H1 (cell line): ENCODE results near the gene CHST8. TPM values are rescaled to one million over a fixed set of nuclear protein-coding genes. Genes with fewer than 3 reads are reported as not detected.

ENCODE experiments used
- CTCF ChIA-PET: fragments of 300-600 bp; sonication (Branson Sonifier 250); formaldehyde crosslinking; loops from one replicate; lab custom pipeline; 2021; ENCODE audit not compliant: partially characterized antibody; lab: Charles Lee
- POLR2A ChIA-PET: fragments of 300-600 bp; sonication (Branson Sonifier 250); formaldehyde crosslinking; loops from one replicate; lab custom pipeline; 2021; ENCODE audit warnings: inconsistent platforms; ENCODE audit not compliant: partially characterized antibody; lab: Charles Lee
- DNase-seq, 2 experiments: peaks; one replicate each; pipeline versions ENCODE4 v3.0.0 to v3.0.0-alpha.2; 2010 to 2022; ENCODE audit warnings: low spot score in 2 of 2, low read depth in 1 of 2, mixed read lengths in 1 of 2
- FAIRE-seq: peaks from 2 replicates; lab custom pipeline; 2011; peaks lifted over from hg19 to GRCh38; lab: Jason Lieb, UNC
- H2AFZ ChIP-seq: 2 replicates; pipeline ENCODE4 v1.8.1; 2012; ENCODE audit warnings: low read length, inconsistent platforms
- H2AK5ac ChIP-seq: 2 replicates; pipeline ENCODE4 v1.6.1; 2013; ENCODE audit warnings: low read depth, low read length
- H2BK120ac ChIP-seq: replicated peaks from 2 replicates; pipeline ENCODE3; 2013; ENCODE audit warnings: low read depth, low read length, inconsistent platforms
- H2BK12ac ChIP-seq: 2 replicates; pipeline ENCODE4 v1.6.1; 2013; ENCODE audit warnings: low read depth, low read length
- H2BK15ac ChIP-seq: 2 replicates; pipeline ENCODE4 v1.6.1; 2013; ENCODE audit warnings: low read length
- H2BK20ac ChIP-seq: 2 replicates; pipeline ENCODE4 v1.6.1; 2013; ENCODE audit warnings: low read length
- H2BK5ac ChIP-seq: 2 replicates; pipeline ENCODE4 v1.6.1; 2013; ENCODE audit warnings: low read depth, low read length
- H3K14ac ChIP-seq: 2 replicates; pipeline ENCODE4 v1.6.1; 2013; ENCODE audit warnings: inconsistent platforms; ENCODE audit not compliant: insufficient read length
- H3K18ac ChIP-seq: 2 replicates; pipeline ENCODE4 v1.6.1; 2013; ENCODE audit warnings: low read length; ENCODE audit errors: extremely low read depth
- H3K23ac ChIP-seq: 2 replicates; pipeline ENCODE4 v1.6.1; 2013; ENCODE audit warnings: inconsistent platforms; ENCODE audit not compliant: insufficient read length
- H3K23me2 ChIP-seq: 2 replicates; pipeline ENCODE4 v1.6.1; 2013; ENCODE audit warnings: low read depth, low read length
- H3K27ac ChIP-seq: 2 replicates; pipeline ENCODE4 v1.6.1; 2011; ENCODE audit warnings: low read depth, low read length, inconsistent platforms
- H3K27me3 ChIP-seq, 4 experiments: replicated peaks in 1 of 4; 1 replicate in 1 of 4; 2 replicates in 3 of 4; pipeline versions ENCODE4 v1.6.1 to v1.8.1; 2011 to 2013; ENCODE audit warnings: low read length in 3 of 4, mild to moderate bottlenecking in 3 of 4, inconsistent platforms in 2 of 4, mixed read lengths in 2 of 4, moderate library complexity in 1 of 4; ENCODE audit not compliant: control insufficient read depth in 3 of 4, insufficient read depth in 3 of 4; ENCODE audit errors: extremely low read depth in 1 of 4
- H3K36me3 ChIP-seq, 4 experiments: 2 replicates each; pipeline versions ENCODE4 v1.6.1 to v1.8.1; 2011 to 2013; ENCODE audit warnings: mild to moderate bottlenecking in 4 of 4, low read length in 3 of 4, moderate library complexity in 2 of 4, control low read depth in 1 of 4, inconsistent platforms in 1 of 4; ENCODE audit not compliant: insufficient read depth in 4 of 4, control insufficient read depth in 2 of 4
- H3K4ac ChIP-seq: replicated peaks from 2 replicates; pipeline ENCODE3; 2013; ENCODE audit warnings: low read length, low read depth, mixed read lengths, inconsistent platforms; ENCODE audit not compliant: insufficient read length
- H3K4me1 ChIP-seq, 4 experiments: replicated peaks in 1 of 4; 1 replicate in 1 of 4; 2 replicates in 3 of 4; pipeline versions ENCODE4 v1.6.1 to v1.8.1; 2011 to 2013; ENCODE audit warnings: low read length in 3 of 4, inconsistent platforms in 2 of 4, mixed read lengths in 1 of 4; ENCODE audit not compliant: insufficient read depth in 4 of 4, control insufficient read depth in 3 of 4
- H3K4me2 ChIP-seq, 2 experiments: 2 replicates each; pipeline versions ENCODE4 v1.6.1 to v1.8.1; 2011 to 2013; ENCODE audit warnings: low read depth in 2 of 2, low read length in 2 of 2, control low read depth in 1 of 2, inconsistent platforms in 1 of 2, mild to moderate bottlenecking in 1 of 2; ENCODE audit not compliant: insufficient read depth in 1 of 2
- H3K4me3 ChIP-seq, 4 experiments: fragments of 200-600, 300-600 bp in 1 of 4; sonication (generic), shearing (Covaris generic), sonication (Bioruptor Twin) in 1 of 4; 2 replicates each; pipeline versions ENCODE4 v1.5.1 to v1.8.1; 2011 to 2016; ENCODE audit warnings: low read length in 4 of 4, low read depth in 3 of 4, control low read depth in 2 of 4, inconsistent platforms in 2 of 4, mild to moderate bottlenecking in 2 of 4, mixed read lengths in 1 of 4, moderate library complexity in 1 of 4; ENCODE audit not compliant: insufficient read depth in 2 of 4; ENCODE audit errors: extremely low read depth in 1 of 4
- H3K56ac ChIP-seq: replicated peaks from 2 replicates; pipeline ENCODE3; 2013; ENCODE audit warnings: low read depth, mild to moderate bottlenecking, mixed read lengths, low read length, inconsistent platforms; ENCODE audit not compliant: insufficient read length
- H3K79me1 ChIP-seq: 2 replicates; pipeline ENCODE4 v1.6.1; 2013; ENCODE audit warnings: low read depth, low read length, control low read depth
- H3K79me2 ChIP-seq, 2 experiments: 2 replicates each; pipeline versions ENCODE4 v1.6.1 to v1.8.1; 2012 to 2013; ENCODE audit warnings: low read length in 2 of 2, mild to moderate bottlenecking in 2 of 2, inconsistent platforms in 1 of 2; ENCODE audit not compliant: insufficient read depth in 2 of 2, control insufficient read depth in 1 of 2
- H3K9ac ChIP-seq, 4 experiments: replicated peaks in 1 of 4; 1 replicate in 1 of 4; 2 replicates in 3 of 4; pipeline versions ENCODE4 v1.6.1 to v1.8.1; 2011 to 2013; ENCODE audit warnings: low read depth in 3 of 4, low read length in 3 of 4, control low read depth in 2 of 4, mild to moderate bottlenecking in 2 of 4, moderate library complexity in 2 of 4, inconsistent platforms in 1 of 4; ENCODE audit errors: extremely low read depth in 1 of 4
- H3K9me3 ChIP-seq, 2 experiments: 2 replicates each; pipeline versions ENCODE4 v1.6.1 to v1.8.1; 2012 to 2013; ENCODE audit warnings: mild to moderate bottlenecking in 2 of 2, moderate library complexity in 2 of 2, control low read depth in 1 of 2, inconsistent platforms in 1 of 2, low read depth in 1 of 2, low read length in 1 of 2, mixed read lengths in 1 of 2; ENCODE audit not compliant: insufficient read depth in 2 of 2
- H4K20me1 ChIP-seq, 2 experiments: replicated peaks in 1 of 2; 2 replicates each; pipeline versions ENCODE3 to v1.8.1; 2011 to 2013; ENCODE audit warnings: inconsistent platforms in 2 of 2, low read length in 2 of 2, mild to moderate bottlenecking in 1 of 2; ENCODE audit not compliant: insufficient read depth in 2 of 2, control insufficient read depth in 1 of 2
- H4K5ac ChIP-seq: 2 replicates; pipeline ENCODE4 v1.6.1; 2013; ENCODE audit warnings: low read length, low read depth, mixed read lengths, inconsistent platforms; ENCODE audit not compliant: insufficient read length
- H4K8ac ChIP-seq: 2 replicates; pipeline ENCODE4 v1.8.0; 2013; ENCODE audit warnings: mild to moderate bottlenecking, moderate library complexity, low read length, inconsistent platforms; ENCODE audit not compliant: insufficient read depth; ENCODE audit errors: extremely low read depth
- H4K91ac ChIP-seq: replicated peaks from 2 replicates; pipeline ENCODE3; 2013; ENCODE audit warnings: low read length, mixed read lengths, inconsistent platforms; ENCODE audit not compliant: insufficient read length
- ATF2 ChIP-seq: IDR thresholded peaks from 2 replicates; pipeline ENCODE4 v1.6.1; 2012; ENCODE audit warnings: low read length, inconsistent platforms
- CEBPB ChIP-seq: IDR thresholded peaks from 2 replicates; pipeline ENCODE4 v1.6.1; 2012; ENCODE audit warnings: low read depth, low read length
- CTCF ChIP-seq, 3 experiments: IDR thresholded peaks; 1 replicate in 2 of 3; 2 replicates in 1 of 3; pipeline versions ENCODE4 v1.5.1 to v1.6.1; 2011; ENCODE audit warnings: low read length in 3 of 3, mild to moderate bottlenecking in 3 of 3, inconsistent platforms in 2 of 3, low read depth in 1 of 3, moderate library complexity in 1 of 3; ENCODE audit not compliant: insufficient read depth in 1 of 3; ENCODE audit errors: control extremely low read depth in 1 of 3
- GTF2F1 ChIP-seq: IDR thresholded peaks from 2 replicates; pipeline ENCODE4 v1.6.1; 2012; ENCODE audit warnings: low read depth, low read length, improper control_type of control experiment, borderline replicate concordance
- KDM4A ChIP-seq: IDR thresholded peaks from one replicate; pipeline ENCODE4 v1.7.1; 2012; ENCODE audit warnings: low read depth, mild to moderate bottlenecking, moderate library complexity, low read length, inconsistent platforms; ENCODE audit not compliant: severe bottlenecking
- POLR2AphosphoS5 ChIP-seq: IDR thresholded peaks from 2 replicates; pipeline ENCODE4 v1.6.1; 2011; ENCODE audit warnings: low read depth, low read length
- RBBP5 ChIP-seq: IDR thresholded peaks from 2 replicates; pipeline ENCODE4 v1.7.1; 2012; ENCODE audit warnings: low read depth, mild to moderate bottlenecking, inconsistent platforms, low read length, moderate library complexity, borderline replicate concordance
- SP4 ChIP-seq: IDR thresholded peaks from 2 replicates; pipeline ENCODE4 v1.6.1; 2012; ENCODE audit warnings: low read length, inconsistent platforms
- TEAD4 ChIP-seq: IDR thresholded peaks from 2 replicates; pipeline ENCODE4 v1.6.1; 2012; ENCODE audit warnings: low read depth, low read length, inconsistent platforms, mixed read lengths
- WGBS, 2 experiments: shearing (Covaris generic) in 1 of 2; methylation state at CpG; one replicate each; pipeline versions ENCODE4 v1.1.6 to v1.1.7; 2013 to 2015; ENCODE audit warnings: low lambda C conversion rate in 2 of 2, mixed read lengths in 2 of 2, inconsistent platforms in 1 of 2, low coverage in 1 of 2, missing lambda C conversion rate in 1 of 2; ENCODE audit not compliant: insufficient replicate concordance in 2 of 2, insufficient coverage in 1 of 2, insufficient read length in 1 of 2; ENCODE audit errors: extremely low coverage in 1 of 2, missing lambda C conversion rate in 1 of 2; 5-methylcytosine and 5-hydroxymethylcytosine counted together
- polyA plus RNA-seq, 7 experiments: library from polyadenylated mRNA; depleted of rRNA in 3 of 7; stranded (reverse) in 5 of 7; unstranded in 2 of 7; fragments of >200 nt in 5 of 7; fragments of 200-250 nt in 2 of 7; gene quantifications; 1 replicate in 5 of 7; 2 replicates in 1 of 7; 4 replicates in 1 of 7; pipeline versions ENCODE4 v1.2.1 to v1.2.3, GENCODE V29; 2011 to 2013; ENCODE audit warnings: missing spikeins in 2 of 7, mixed read lengths in 2 of 7
- total RNA-seq: library from RNA; stranded (reverse); fragmentation: NEBNext Ultra II Directional; extraction: Animal tissue kit (Norgen Biotek cat#: 25700); gene quantifications from 2 replicates; pipeline ENCODE4 v1.2.1, GENCODE V29; 2021
- TF ChIP-seq, protein P1 (sequence below): IDR thresholded peaks from 2 replicates; pipeline ENCODE4 v1.6.1; 2011; ENCODE audit warnings: low read depth, mild to moderate bottlenecking, low read length; ENCODE audit not compliant: insufficient read depth

The CHST8 gene
- total and polyA plus RNA-seq, 2 of the 8 experiments (the other 6 are each of a cell fraction or from before 2014, with no cell fraction given), result 10.8 to 28.2 TPM

DNA sequence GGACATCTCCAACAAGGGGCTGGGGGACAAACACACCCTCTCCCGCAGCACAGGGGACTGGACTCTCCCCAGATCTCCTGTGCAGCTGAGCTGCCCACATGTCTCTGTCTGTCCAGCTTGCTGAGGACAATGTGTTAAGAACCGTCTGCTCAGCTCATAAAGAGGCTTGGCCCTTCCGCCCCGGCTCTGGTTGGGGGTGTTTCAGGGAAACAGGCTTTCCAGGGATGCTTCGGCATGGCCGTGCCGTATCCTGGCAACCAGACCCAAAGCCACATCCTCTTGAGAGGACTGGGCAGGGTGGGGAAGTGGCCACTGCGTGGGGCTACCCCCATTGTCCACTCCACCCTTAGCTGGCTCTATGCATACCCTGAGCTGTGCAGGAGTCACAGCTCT, 41.1 kb upstream of the CHST8 start:
- no peaks in the 10 kb centered on the region for H3K23me2 ChIP-seq
- no peak overlapping the region for H4K5ac ChIP-seq
- no peak overlapping the region for H2BK20ac ChIP-seq
- H4K8ac ChIP-seq, result no peak overlapping the region
- H2BK12ac ChIP-seq, result 0 out of 2 replicates have a peak overlapping the region, but pooled peaks have one; percentile 39
- H3K14ac ChIP-seq, result no peak overlapping the region
- no peak overlapping the region for H2AK5ac ChIP-seq
- H4K20me1 ChIP-seq, result peaks cover 0 to 2% of the 10 kb centered on the region in 2 experiments
- 79% methylated on average over 8 of the region's 8 CpGs; no CpG with 5 or more reads in 1 of the 2 experiments for WGBS, 2 experiments
- H3K36me3 ChIP-seq, result no peaks in the 10 kb centered on the region
- H3K79me2 ChIP-seq, result no peaks in the 10 kb centered on the region
- no peak overlapping the region for H2BK5ac ChIP-seq
- no peak overlapping the region for H2BK120ac ChIP-seq
- H3K79me1 ChIP-seq, result no peaks in the 10 kb centered on the region
- FAIRE-seq, result no peak
- no peak overlapping the region for H3K18ac ChIP-seq
- H3K23ac ChIP-seq, result no peak overlapping the region
- no peak overlapping the region for H3K27ac ChIP-seq
- no peak overlapping the region for H3K4me3 ChIP-seq
- no peaks in the 10 kb centered on the region for H3K27me3 ChIP-seq
- CTCF ChIA-PET, result interaction anchor here (0.5 to 1.6 kb wide), 3 partner anchors 55 to 198 kb away, joined by 3 read pairs; no protein-coding TSS in a partner anchor
- H3K4me1 ChIP-seq, result no peaks in the 10 kb centered on the region
- H3K4me2 ChIP-seq, result no peak overlapping the region
- no peak overlapping the region for H4K91ac ChIP-seq
- POLR2A ChIA-PET, result no interaction called here
- H3K4ac ChIP-seq, result no peak overlapping the region
- H2AFZ ChIP-seq, result no peak overlapping the region
- H3K56ac ChIP-seq, result no peak overlapping the region
- no peak overlapping the region for H3K9ac ChIP-seq
- no peak overlapping the region for H2BK15ac ChIP-seq
- H3K9me3 ChIP-seq, result no peaks in the 10 kb centered on the region
- no peak for DNase-seq
- TF ChIP-seq ATF2 (no peak), POLR2AphosphoS5 (no peak), KDM4A (no peak), TEAD4 (no peak), GTF2F1 (no peak), CEBPB (no peak), SP4 (no peak), RBBP5 (no peak), CTCF (IDR thresholded peaks at IDR 0.05; ENCODE audit: control extremely low read depth in 1 of 3, insufficient read depth in 1 of 3, low read depth in 1 of 3, low read length in 3 of 3) (no peak)
- TF ChIP-seq, protein P1, sequence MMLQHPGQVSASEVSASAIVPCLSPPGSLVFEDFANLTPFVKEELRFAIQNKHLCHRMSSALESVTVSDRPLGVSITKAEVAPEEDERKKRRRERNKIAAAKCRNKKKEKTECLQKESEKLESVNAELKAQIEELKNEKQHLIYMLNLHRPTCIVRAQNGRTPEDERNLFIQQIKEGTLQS, result no peak
